Stimulated activated effector memory CD8-positive, alpha-beta T cell treated with anti-CD3 and anti-CD28 coated beads, Interleukin-12 subunit alpha, Interleukin-12 subunit beta, amount 100 ng/mL, for 72 hours (primary cell): ENCODE results near the gene HSPA14.

Experiments used
- ATAC-seq: fragments of 150-1000 bp; cut with Tn5 transposase; 2 replicates; pipeline ENCODE4 v1.10.0; 2021
- DNase-seq, 2 donors: peaks; one replicate each; pipeline ENCODE4 v3.0.0; 2021 to 2022; ENCODE audit warnings: low spot score in 2 of 2
- H3K27ac Mint-ChIP-seq: one replicate; pipeline ENCODE4 v1.8.0; 2022; ENCODE audit warnings: mild to moderate bottlenecking, mixed read lengths
- H3K36me3 Mint-ChIP-seq: one replicate; pipeline ENCODE4 v1.8.0; 2022; ENCODE audit warnings: mild to moderate bottlenecking, mixed read lengths
- H3K4me1 Mint-ChIP-seq: one replicate; pipeline ENCODE4 v1.8.0; 2022; ENCODE audit warnings: mixed read lengths
- H3K4me3 Mint-ChIP-seq: one replicate; pipeline ENCODE4 v1.8.0; 2022; ENCODE audit warnings: mild to moderate bottlenecking, mixed read lengths
- H3K9me3 Mint-ChIP-seq: one replicate; pipeline ENCODE4 v1.8.0; 2022; ENCODE audit warnings: mixed read lengths

Gene HSPA14

GRCh38 chr10:14822879-14823755 is 15.0 kb upstream of the HSPA14 start:
- H3K9me3 Mint-ChIP-seq: no peaks in the 10 kb centered on the region
- no peaks in the 10 kb centered on the region for H3K36me3 Mint-ChIP-seq
- H3K4me3 Mint-ChIP-seq: no peak overlapping the region
- H3K4me1 Mint-ChIP-seq: peaks cover 11% of the 10 kb centered on the region
- ATAC-seq (no peak), DNase-seq (no peak)
- H3K27ac Mint-ChIP-seq: peak overlapping the region; percentile 54

- Mint-ChIP-seq H3K36me3 (no peaks in the 10 kb centered on the region), H3K9me3 (no peaks in the 10 kb centered on the region), H3K4me1 (peaks cover 11% of the 10 kb centered on the region), H3K27ac (no peak overlapping the region), H3K4me3 (no peak overlapping the region)
- DNase-seq (no peak), ATAC-seq (no peak)
Measured at GRCh38 chr10:14823966-14824365, 14.1 kb upstream of the HSPA14 start.

GRCh38 chr10:14826076-14826829 is 11.9 kb upstream of the HSPA14 start:
- ATAC-seq (no peak), DNase-seq (no peak)
- H3K9me3 Mint-ChIP-seq: no peaks in the 10 kb centered on the region
- H3K27ac Mint-ChIP-seq: peak overlapping the region; percentile 8
- H3K36me3 Mint-ChIP-seq: no peaks in the 10 kb centered on the region
- peaks cover 11% of the 10 kb centered on the region for H3K4me1 Mint-ChIP-seq
- no peak overlapping the region for H3K4me3 Mint-ChIP-seq

- no peak for DNase-seq
- Mint-ChIP-seq H3K27ac (no peak overlapping the region), H3K36me3 (peaks cover 4% of the 10 kb centered on the region), H3K4me3 (no peak overlapping the region), H3K9me3 (no peaks in the 10 kb centered on the region), H3K4me1 (no peaks in the 10 kb centered on the region)
- no peak for ATAC-seq
Measured at GRCh38 chr10:14833106-14833505, 5.0 kb upstream of the HSPA14 start.

GRCh38 chr10:14836208-14836607 is 1.9 kb upstream of the HSPA14 start:
- no peaks in the 10 kb centered on the region for H3K9me3 Mint-ChIP-seq
- H3K4me3 Mint-ChIP-seq: no peak overlapping the region
- no peak for DNase-seq
- no peak overlapping the region for H3K27ac Mint-ChIP-seq
- peaks cover 35% of the 10 kb centered on the region for H3K36me3 Mint-ChIP-seq
- H3K4me1 Mint-ChIP-seq: peaks cover 8% of the 10 kb centered on the region
- ATAC-seq: no peak

- ATAC-seq (no peak), DNase-seq (no peak)
- H3K27ac Mint-ChIP-seq: peak overlapping the region; percentile 96
- peak overlapping the region; percentile 92 for H3K4me3 Mint-ChIP-seq
- H3K36me3 Mint-ChIP-seq: peaks cover 45% of the 10 kb centered on the region
- H3K9me3 Mint-ChIP-seq: no peaks in the 10 kb centered on the region
- H3K4me1 Mint-ChIP-seq: peaks cover 12% of the 10 kb centered on the region
Measured at GRCh38 chr10:14837003-14837756, 926 bp upstream of the HSPA14 start.

GRCh38 chr10:14838582-14839304 is 637 bp downstream of the HSPA14 start:
- H3K27ac Mint-ChIP-seq: peak overlapping the region; percentile 96
- peaks cover 60% of the 10 kb centered on the region for H3K36me3 Mint-ChIP-seq
- peak; percentile 22 for ATAC-seq
- peak overlapping the region; percentile 92 for H3K4me3 Mint-ChIP-seq
- peaks cover 16% of the 10 kb centered on the region for H3K4me1 Mint-ChIP-seq
- DNase-seq: peak in 1 of 2 donors; percentile 69
- no peaks in the 10 kb centered on the region for H3K9me3 Mint-ChIP-seq

- Mint-ChIP-seq H3K9me3 (no peaks in the 10 kb centered on the region), H3K4me3 (peak overlapping the region; percentile 92), H3K36me3 (peaks cover 65% of the 10 kb centered on the region), H3K4me1 (peaks cover 16% of the 10 kb centered on the region), H3K27ac (peak overlapping the region; percentile 96)
- no peak for ATAC-seq
- no peak for DNase-seq
Measured at GRCh38 chr10:14839305-14839695, 1.2 kb downstream of the HSPA14 start.

GRCh38 chr10:14840178-14840577 is 2.1 kb downstream of the HSPA14 start:
- Mint-ChIP-seq H3K4me3 (peak overlapping the region; percentile 92), H3K36me3 (peaks cover 74% of the 10 kb centered on the region), H3K9me3 (no peaks in the 10 kb centered on the region), H3K4me1 (peaks cover 16% of the 10 kb centered on the region), H3K27ac (no peak overlapping the region)
- ATAC-seq (no peak), DNase-seq (no peak)

- Mint-ChIP-seq H3K4me1 (peaks cover 16% of the 10 kb centered on the region), H3K36me3 (peaks cover 86% of the 10 kb centered on the region), H3K4me3 (no peak overlapping the region), H3K9me3 (no peaks in the 10 kb centered on the region), H3K27ac (no peak overlapping the region)
- ATAC-seq (no peak), DNase-seq (no peak)
Measured at GRCh38 chr10:14843327-14843988, 5.4 kb downstream of the HSPA14 start.

- H3K9me3 Mint-ChIP-seq: no peaks in the 10 kb centered on the region
- ATAC-seq (no peak), DNase-seq (no peak)
- H3K4me3 Mint-ChIP-seq: no peak overlapping the region
- peaks cover 86% of the 10 kb centered on the region for H3K36me3 Mint-ChIP-seq
- no peak overlapping the region for H3K27ac Mint-ChIP-seq
- H3K4me1 Mint-ChIP-seq: peaks cover 7% of the 10 kb centered on the region
Measured at GRCh38 chr10:14844948-14845347, 6.8 kb downstream of the HSPA14 start.

- no peaks in the 10 kb centered on the region for H3K9me3 Mint-ChIP-seq
- H3K4me1 Mint-ChIP-seq: no peaks in the 10 kb centered on the region
- no peak overlapping the region for H3K27ac Mint-ChIP-seq
- peaks cover 92% of the 10 kb centered on the region for H3K36me3 Mint-ChIP-seq
- no peak overlapping the region for H3K4me3 Mint-ChIP-seq
- DNase-seq (no peak), ATAC-seq (no peak)
Measured at GRCh38 chr10:14852236-14852635, 14.1 kb downstream of the HSPA14 start.

GRCh38 chr10:14855453-14855852 is 17.3 kb downstream of the HSPA14 start:
- peaks cover 11% of the 10 kb centered on the region for H3K4me1 Mint-ChIP-seq
- no peak overlapping the region for H3K4me3 Mint-ChIP-seq
- no peaks in the 10 kb centered on the region for H3K9me3 Mint-ChIP-seq
- H3K36me3 Mint-ChIP-seq: peaks cover 93% of the 10 kb centered on the region
- no peak overlapping the region for H3K27ac Mint-ChIP-seq
- no peak for DNase-seq
- ATAC-seq: no peak

- H3K36me3 Mint-ChIP-seq: peaks cover 89% of the 10 kb centered on the region
- ATAC-seq (no peak), DNase-seq (no peak)
- H3K4me3 Mint-ChIP-seq: no peak overlapping the region
- H3K27ac Mint-ChIP-seq: peak overlapping the region; percentile 45
- peaks cover 15% of the 10 kb centered on the region for H3K4me1 Mint-ChIP-seq
- H3K9me3 Mint-ChIP-seq: no peaks in the 10 kb centered on the region
Measured at GRCh38 chr10:14858338-14858960, 20.3 kb downstream of the HSPA14 start.
